Measurements from ENCODE around the gene SLC49A3. TPM values are rescaled to one million over a fixed set of nuclear protein-coding genes. Genes with fewer than 3 reads are reported as not detected.
"Not testable (repeated sequence)": the region's sequence is repeated elsewhere in the genome, so short reads cannot be mapped to it uniquely, and the experiment has no call there.

Gene SLC49A3
- total and polyA plus RNA-seq, 10 donors: 5.6 to 28.8 (median 17.0) TPM

DNA sequence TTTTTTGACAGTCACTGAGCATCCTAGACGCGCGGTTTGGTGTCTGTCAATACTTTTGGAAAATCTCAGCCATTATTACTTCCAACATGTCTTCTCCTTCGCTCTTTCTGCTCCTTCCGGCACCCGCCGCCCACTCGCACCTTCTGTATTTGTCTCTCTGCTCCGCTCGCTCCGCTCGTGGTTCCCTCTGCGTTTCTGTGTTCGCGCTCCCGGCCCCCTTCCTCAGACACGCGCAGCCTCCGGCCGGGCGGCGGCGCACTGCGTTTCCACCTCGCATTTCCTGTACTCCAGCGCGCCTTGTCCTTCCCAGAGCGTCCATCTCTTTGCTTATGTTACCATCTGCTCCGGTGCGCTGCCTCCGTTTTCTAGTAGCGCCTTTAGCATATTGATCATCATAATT is 42.5 kb downstream of the SLC49A3 start:
- DNase-seq: peak; percentile 41
- intact Hi-C loops (cut with DNase I; ENCODE audit: low total_unique reads): no loop called here
- peaks cover 0 to 33% (median 17%) of the 10 kb centered on the region in 8 donors for H3K9me3 ChIP-seq
- no peaks in the 10 kb centered on the region for H3K4me1 ChIP-seq
- 60 to 81% (median 69%) methylated on average over 32 of the region's 32 CpGs for WGBS, 5 donors
- peaks cover 0 to 62% (median 17%) of the 10 kb centered on the region in 7 donors for H3K27me3 ChIP-seq (replicated peaks in 1 of 7)
- TF ChIP-seq, protein P1, sequence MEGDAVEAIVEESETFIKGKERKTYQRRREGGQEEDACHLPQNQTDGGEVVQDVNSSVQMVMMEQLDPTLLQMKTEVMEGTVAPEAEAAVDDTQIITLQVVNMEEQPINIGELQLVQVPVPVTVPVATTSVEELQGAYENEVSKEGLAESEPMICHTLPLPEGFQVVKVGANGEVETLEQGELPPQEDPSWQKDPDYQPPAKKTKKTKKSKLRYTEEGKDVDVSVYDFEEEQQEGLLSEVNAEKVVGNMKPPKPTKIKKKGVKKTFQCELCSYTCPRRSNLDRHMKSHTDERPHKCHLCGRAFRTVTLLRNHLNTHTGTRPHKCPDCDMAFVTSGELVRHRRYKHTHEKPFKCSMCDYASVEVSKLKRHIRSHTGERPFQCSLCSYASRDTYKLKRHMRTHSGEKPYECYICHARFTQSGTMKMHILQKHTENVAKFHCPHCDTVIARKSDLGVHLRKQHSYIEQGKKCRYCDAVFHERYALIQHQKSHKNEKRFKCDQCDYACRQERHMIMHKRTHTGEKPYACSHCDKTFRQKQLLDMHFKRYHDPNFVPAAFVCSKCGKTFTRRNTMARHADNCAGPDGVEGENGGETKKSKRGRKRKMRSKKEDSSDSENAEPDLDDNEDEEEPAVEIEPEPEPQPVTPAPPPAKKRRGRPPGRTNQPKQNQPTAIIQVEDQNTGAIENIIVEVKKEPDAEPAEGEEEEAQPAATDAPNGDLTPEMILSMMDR (IDR thresholded peaks at IDR 0.05 in 8 of 11, conservative IDR thresholded peaks at IDR 0.05 in 3 of 11): no peak
- TF ChIP-seq POLR2AphosphoS5 (IDR thresholded peaks at IDR 0.05) (peak in 1 of 3 donors; percentile 24), POLR2A (IDR thresholded peaks at IDR 0.05) (no peak)
- no peaks in the 10 kb centered on the region for H3K36me3 ChIP-seq
- H3K4me3 ChIP-seq: peak overlapping the region in 1 of 8 donors; percentile 36
- no peak overlapping the region for H3K27ac ChIP-seq

DNA sequence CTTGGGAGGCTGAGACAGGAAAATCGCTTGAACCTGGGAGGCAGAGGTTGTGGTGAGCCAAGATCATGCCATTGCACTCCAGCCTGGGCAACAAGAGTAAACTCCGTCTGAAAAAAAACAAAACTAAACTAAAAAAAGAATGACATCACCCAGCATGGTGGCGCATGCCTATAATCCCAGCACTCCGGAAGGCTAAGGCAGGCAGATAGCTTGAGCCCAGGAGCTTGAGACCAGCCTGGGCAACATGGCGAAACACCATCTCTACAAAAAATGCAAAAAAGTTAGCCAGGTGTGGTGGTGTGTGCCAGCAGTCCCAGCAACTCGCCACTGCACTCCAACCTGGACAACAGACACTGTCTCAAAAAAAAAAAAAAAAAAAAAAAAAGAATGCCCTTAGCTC is 46.6 kb downstream of the SLC49A3 start:
- H3K4me1 ChIP-seq; intact Hi-C loops (cut with DNase I; ENCODE audit: low total_unique reads); H3K36me3 ChIP-seq; DNase-seq; H3K27ac ChIP-seq; H3K4me3 ChIP-seq: not testable (repeated sequence)
- peaks cover 0 to 37% (median 19%) of the 10 kb centered on the region in 8 donors for H3K9me3 ChIP-seq
- WGBS, 5 donors: 86 to 90% (median 87%) methylated on average over 6 of the region's 6 CpGs
- H3K27me3 ChIP-seq (replicated peaks in 1 of 7): peaks cover 0 to 43% (median 0%) of the 10 kb centered on the region in 7 donors

DNA sequence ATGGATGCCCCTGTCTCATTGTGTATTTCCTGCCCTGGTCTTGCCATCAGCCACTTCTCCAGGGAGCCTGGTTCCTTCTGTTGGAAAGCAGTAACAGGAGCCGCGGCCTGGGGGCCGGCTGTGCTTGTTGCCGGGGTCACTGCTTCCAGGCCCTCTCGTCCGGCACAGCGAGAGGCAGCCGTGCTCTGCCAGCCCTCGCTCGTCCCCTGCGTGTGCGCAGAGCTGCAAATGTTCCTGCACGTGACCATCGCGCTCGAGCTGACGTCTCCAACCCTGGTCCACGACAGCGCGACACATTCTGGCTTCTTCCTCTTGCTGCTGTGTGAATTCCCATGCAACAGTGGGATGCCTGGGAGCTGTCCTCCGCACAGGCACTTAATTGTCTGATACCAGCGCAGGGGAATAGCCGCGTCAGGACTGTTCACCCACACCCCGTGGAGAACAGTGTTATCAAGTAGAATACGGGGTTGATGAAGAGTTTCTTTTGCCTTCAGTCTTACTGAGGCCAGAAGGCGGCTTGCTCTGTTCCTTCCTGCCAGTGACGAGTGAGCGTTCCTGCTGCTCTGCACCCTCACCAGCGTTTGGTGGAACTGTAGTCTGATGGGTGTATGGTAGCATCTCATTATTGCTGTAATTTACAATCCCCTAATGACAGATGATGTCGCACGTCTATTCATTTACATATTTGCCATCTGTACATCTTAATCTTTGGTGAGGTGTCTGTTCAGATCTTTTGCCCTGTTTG is 51.2 kb downstream of the SLC49A3 start:
- TF ChIP-seq POLR2A (IDR thresholded peaks at IDR 0.05): no peak
- TF ChIP-seq, protein P1 (IDR thresholded peaks at IDR 0.05 in 8 of 11, conservative IDR thresholded peaks at IDR 0.05 in 3 of 11): no peak
- no peak for TF ChIP-seq POLR2AphosphoS5 (IDR thresholded peaks at IDR 0.05)
- Histone ChIP-seq H3K9me3 (peaks cover 0 to 23% (median 12%) of the 10 kb centered on the region in 8 donors), H3K36me3 (no peaks in the 10 kb centered on the region), H3K27me3 (replicated peaks in 1 of 7) (peaks cover 0 to 47% (median 0%) of the 10 kb centered on the region in 7 donors), H3K4me3 (no peak overlapping the region), H3K27ac (no peak overlapping the region), H3K4me1 (no peaks in the 10 kb centered on the region)
- intact Hi-C loops (cut with DNase I; ENCODE audit: low total_unique reads): no loop called here
- 70 to 80% (median 74%) methylated on average over 19 to 32 of the region's 32 CpGs for WGBS, 5 donors
- DNase-seq: peak; percentile 62

DNA sequence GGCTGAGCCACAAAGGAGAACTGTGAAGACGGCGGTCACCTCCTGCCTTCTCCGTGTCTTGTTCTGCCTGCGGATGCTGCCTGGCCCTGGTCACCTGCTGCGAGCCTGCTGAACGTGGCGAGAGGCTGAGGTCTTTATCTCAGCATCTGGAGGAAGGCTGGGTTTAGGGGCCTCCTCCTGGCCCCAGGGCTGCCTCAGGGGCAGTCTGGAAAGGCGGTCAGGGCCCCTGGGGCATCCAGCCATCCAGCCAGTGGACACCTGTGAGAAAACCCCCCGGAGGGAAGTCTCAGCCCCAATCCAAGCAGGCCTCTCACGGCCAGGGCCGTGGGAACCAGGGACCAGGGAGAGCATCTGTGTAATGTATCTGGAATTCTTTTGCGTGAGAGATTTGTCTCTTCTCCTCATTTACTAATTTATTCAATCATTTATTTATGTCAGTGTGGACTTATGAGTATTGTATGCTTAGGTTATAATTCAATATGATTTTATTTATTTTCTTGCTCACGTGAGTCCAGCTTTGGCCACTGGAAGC is 52.3 kb downstream of the SLC49A3 start:
- Histone ChIP-seq H3K27me3 (replicated peaks in 1 of 7) (peaks cover 0 to 41% (median 0%) of the 10 kb centered on the region in 7 donors), H3K36me3 (no peaks in the 10 kb centered on the region), H3K4me1 (no peaks in the 10 kb centered on the region), H3K27ac (no peak overlapping the region), H3K9me3 (peaks cover 0 to 22% (median 5%) of the 10 kb centered on the region in 8 donors), H3K4me3 (no peak overlapping the region)
- 79 to 86% (median 81%) methylated on average over 12 to 13 of the region's 13 CpGs for WGBS, 5 donors
- TF ChIP-seq POLR2AphosphoS5 (IDR thresholded peaks at IDR 0.05): no peak
- no peak for TF ChIP-seq POLR2A (IDR thresholded peaks at IDR 0.05)
- TF ChIP-seq, protein P1 (IDR thresholded peaks at IDR 0.05 in 8 of 11, conservative IDR thresholded peaks at IDR 0.05 in 3 of 11): no peak
- intact Hi-C loops (cut with DNase I; ENCODE audit: low total_unique reads): no loop called here
- DNase-seq: no peak
